ENCODE measurements around the gene CAMK2N2.

DNA sequence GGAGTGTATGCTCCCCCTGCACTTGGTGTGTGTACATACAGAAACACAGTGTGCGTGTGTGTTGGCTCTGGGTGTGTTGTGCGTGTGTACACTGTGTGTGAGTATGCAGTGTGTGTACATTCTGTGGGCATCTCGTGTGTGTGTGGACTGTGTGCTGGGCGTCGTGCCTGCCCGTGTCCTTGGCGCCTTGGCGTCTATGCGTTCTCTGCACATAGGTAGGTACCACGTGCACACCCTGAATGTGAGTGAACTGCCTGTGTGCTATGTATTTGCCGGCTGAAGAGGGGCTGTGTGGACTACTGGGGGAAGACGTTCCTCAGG, 14.0 kb upstream of the CAMK2N2 start:
- TF ChIP-seq EZH2 (IDR thresholded peaks at IDR 0.05; ENCODE audit: borderline replicate concordance, insufficient read depth, low read depth, low read length, poor library complexity, severe bottlenecking): no peak
- TF ChIP-seq, protein P1, sequence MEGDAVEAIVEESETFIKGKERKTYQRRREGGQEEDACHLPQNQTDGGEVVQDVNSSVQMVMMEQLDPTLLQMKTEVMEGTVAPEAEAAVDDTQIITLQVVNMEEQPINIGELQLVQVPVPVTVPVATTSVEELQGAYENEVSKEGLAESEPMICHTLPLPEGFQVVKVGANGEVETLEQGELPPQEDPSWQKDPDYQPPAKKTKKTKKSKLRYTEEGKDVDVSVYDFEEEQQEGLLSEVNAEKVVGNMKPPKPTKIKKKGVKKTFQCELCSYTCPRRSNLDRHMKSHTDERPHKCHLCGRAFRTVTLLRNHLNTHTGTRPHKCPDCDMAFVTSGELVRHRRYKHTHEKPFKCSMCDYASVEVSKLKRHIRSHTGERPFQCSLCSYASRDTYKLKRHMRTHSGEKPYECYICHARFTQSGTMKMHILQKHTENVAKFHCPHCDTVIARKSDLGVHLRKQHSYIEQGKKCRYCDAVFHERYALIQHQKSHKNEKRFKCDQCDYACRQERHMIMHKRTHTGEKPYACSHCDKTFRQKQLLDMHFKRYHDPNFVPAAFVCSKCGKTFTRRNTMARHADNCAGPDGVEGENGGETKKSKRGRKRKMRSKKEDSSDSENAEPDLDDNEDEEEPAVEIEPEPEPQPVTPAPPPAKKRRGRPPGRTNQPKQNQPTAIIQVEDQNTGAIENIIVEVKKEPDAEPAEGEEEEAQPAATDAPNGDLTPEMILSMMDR (IDR thresholded peaks at IDR 0.05): no peak
